AG09309 (cell line): Measurements from ENCODE around the gene G3BP1.
A peak's percentile ranks its signal among the peaks of the same experiment; 100 is the strongest.
"Not testable (repeated sequence)": the region's sequence is repeated elsewhere in the genome, so short reads cannot be mapped to it uniquely, and the experiment has no call there.

Experiments
- DNase-seq: peaks from one replicate; pipeline ENCODE4 v3.0.0-alpha.2; 2010; ENCODE audit warnings: low read depth
- H3K4me3 ChIP-seq: 2 replicates; pipeline ENCODE4 v1.5.1; 2011; ENCODE audit warnings: mild to moderate bottlenecking, low read depth, low read length, moderate library complexity; ENCODE audit not compliant: control insufficient read depth
- TF ChIP-seq, protein P1 (sequence below): IDR thresholded peaks from 2 replicates; pipeline ENCODE4 v1.5.1; 2011; ENCODE audit warnings: mild to moderate bottlenecking, low read depth, low read length, inconsistent platforms; ENCODE audit not compliant: insufficient read depth, control insufficient read depth; ENCODE audit errors: missing control alignments

G3BP1 gene

DNA sequence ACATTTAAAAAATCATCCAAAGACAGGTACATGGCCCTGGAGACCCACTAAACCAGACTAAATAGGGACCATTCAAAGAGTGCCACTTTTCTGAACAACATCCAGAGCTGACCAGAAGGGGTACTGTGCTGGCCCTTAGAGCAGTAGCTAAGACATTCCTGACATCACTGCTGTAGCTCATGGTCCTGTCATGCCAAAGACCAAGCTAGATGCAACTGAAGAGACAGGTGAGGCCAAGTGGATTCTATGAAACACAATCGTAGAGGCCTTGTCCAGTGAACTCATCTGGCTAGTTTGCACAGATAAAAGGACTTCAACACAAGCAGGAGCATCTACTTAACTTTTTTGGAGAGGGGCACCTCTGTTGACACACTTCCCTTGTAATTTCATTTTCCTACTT, 43.3 kb downstream of the G3BP1 start:
- DNase-seq: no peak
- TF ChIP-seq, protein P1, sequence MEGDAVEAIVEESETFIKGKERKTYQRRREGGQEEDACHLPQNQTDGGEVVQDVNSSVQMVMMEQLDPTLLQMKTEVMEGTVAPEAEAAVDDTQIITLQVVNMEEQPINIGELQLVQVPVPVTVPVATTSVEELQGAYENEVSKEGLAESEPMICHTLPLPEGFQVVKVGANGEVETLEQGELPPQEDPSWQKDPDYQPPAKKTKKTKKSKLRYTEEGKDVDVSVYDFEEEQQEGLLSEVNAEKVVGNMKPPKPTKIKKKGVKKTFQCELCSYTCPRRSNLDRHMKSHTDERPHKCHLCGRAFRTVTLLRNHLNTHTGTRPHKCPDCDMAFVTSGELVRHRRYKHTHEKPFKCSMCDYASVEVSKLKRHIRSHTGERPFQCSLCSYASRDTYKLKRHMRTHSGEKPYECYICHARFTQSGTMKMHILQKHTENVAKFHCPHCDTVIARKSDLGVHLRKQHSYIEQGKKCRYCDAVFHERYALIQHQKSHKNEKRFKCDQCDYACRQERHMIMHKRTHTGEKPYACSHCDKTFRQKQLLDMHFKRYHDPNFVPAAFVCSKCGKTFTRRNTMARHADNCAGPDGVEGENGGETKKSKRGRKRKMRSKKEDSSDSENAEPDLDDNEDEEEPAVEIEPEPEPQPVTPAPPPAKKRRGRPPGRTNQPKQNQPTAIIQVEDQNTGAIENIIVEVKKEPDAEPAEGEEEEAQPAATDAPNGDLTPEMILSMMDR: no peak
- H3K4me3 ChIP-seq: no peak overlapping the region

DNA sequence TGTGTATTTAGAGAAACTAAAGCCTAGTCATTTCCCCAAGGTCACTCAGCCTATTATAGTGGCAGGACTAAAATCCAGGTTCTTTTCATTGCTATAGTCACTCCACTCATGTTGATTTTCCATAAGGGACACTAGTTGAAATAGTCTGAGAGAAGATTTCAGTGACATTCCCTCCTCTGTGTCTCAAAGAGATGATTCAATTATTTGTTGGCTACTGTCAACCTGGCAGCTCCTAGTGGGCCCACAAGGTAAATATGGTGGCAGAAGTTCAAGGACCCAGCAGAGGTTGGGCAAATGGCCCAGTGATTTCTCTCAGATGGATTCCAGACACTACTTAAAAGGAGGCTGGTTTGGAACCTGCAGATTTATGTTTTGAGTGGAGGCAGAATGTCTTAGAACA, 48.1 kb downstream of the G3BP1 start:
- H3K4me3 ChIP-seq: no peak overlapping the region
- DNase-seq: no peak
- TF ChIP-seq, protein P1: no peak

DNA sequence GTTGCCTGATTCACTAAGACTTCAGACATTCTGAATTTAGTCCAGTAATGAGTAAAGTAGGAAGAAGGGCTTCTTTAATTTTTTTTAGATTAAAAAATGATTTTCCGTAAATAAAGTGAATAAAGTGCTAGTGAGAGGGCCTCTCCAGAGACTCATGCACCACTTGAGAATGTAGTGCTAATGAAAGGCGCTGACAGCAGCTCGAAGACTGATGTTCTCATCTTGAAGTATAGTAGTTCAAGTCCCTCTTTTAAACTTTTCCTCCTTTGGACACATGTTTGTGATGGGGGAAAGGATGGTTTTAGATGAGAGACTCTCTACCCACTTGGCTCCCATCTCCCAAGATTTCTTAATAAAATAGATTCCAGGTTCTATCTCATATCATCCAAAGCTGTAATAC, 48.5 kb downstream of the G3BP1 start:
- no peak for DNase-seq
- H3K4me3 ChIP-seq: no peak overlapping the region
- TF ChIP-seq, protein P1: no peak

DNA sequence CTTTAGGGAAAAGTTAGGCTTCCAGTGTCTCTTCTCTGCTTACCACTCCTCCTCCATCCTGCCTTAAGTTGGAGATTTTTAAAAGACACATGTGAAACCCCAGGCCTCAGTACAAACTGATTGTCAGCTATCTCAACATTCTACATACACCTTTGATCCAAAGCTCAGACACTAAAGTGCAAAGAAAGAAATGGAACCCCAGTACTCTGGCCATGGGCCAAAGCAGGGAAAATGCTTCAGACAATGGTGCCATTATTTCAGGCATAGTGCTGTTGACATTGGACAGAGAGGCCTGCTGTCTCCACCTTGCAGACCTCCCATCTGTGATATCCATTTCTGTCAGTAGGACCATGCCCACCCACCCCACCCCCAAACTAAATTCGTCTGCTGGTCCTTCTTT, 49.1 kb downstream of the G3BP1 start:
- DNase-seq: no peak
- TF ChIP-seq, protein P1: no peak
- H3K4me3 ChIP-seq: no peak overlapping the region

DNA sequence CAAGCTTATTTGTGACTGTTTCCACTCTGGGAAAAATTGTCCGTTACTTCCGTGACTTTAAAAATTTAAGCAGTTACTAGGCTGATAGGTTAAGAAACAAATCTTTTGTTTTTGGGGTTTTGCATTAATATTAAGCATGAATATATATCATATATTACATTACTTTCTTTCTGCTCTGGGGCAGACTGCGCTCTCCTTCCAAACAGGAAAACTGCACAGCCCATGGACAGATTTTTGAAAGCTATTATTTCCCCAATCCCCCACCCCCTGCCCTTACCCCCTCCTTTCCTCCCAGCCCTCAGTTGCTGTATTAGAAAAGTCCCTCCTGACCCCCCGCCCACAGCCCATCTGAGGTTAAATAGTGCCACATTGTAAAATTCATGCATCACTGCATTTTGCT, 50.4 kb downstream of the G3BP1 start:
- no peak overlapping the region for H3K4me3 ChIP-seq
- no peak for DNase-seq
- TF ChIP-seq, protein P1: no peak

DNA sequence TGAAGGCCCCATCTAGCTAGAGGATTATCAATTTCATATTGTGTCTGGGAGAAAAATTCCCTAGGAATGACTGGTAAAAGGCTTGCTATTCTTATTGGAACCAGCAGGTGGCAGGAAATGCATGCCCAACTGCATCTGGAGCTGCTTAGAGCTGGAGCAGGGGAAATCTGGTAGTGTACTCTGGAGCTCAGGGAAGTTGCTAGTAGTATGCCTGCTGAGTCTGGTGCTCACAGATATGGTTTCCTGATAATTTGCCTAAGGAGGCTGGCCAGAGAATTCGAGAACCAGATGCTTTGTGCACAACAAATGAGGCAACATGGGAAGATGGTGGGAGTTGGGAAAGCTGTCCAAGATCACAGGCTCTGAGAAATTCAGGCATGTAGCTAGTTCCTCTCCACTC, 53.7 kb downstream of the G3BP1 start:
- TF ChIP-seq, protein P1: peak; percentile 87
- H3K4me3 ChIP-seq: no peak overlapping the region
- DNase-seq: peak; percentile 45

DNA sequence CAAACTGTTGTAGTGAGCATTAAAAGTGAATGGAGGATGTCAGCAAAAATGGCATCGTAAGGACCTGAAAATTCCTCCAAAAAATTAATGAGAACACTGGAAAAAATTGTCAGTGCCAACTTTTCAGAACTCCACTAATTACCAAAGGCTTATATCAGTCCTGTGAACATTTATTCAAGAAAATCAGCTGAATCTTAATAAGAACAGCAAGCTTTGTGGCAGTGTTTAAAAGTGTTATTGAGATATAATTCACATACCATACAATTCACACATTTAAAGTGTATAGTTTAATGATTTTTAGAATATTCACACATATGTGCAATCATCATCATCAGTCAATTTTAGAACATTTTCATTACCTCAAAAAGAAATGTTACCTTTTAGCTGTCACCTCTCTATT, 57.6 kb downstream of the G3BP1 start:
- no peak overlapping the region for H3K4me3 ChIP-seq
- DNase-seq: no peak
- TF ChIP-seq, protein P1: no peak

DNA sequence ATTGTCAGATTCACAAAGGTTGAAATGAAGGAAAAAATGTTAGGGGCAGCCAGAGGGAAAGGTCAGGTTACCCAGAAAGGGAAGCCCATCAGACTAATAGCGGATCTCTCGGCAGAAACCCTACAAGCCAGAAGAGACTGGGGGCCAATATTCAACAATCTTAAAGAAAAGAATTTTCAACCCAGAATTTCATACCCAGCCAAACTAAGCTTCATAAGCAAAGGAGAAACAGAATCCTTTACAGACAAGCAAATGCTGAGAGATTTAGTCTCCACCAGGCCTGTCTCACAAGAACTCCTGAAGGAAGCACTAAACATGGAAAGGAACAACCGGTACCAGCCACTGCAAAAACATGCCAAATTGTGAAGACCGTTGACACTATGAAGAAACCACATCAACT, 61.1 kb downstream of the G3BP1 start:
- not testable (repeated sequence) for DNase-seq, H3K4me3 ChIP-seq
